HG03558 (cell line): ENCODE data around the gene BIRC7.
"Not testable (repeated sequence)": the region's sequence is repeated elsewhere in the genome, so short reads cannot be mapped to it uniquely, and the experiment has no call there.

Experiments used
- ATAC-seq: cut with Tn5 transposase; IDR thresholded peaks from one replicate; pipeline ENCODE4 v1.9.1; 2021; ENCODE audit warnings: moderate number of reproducible peaks; ENCODE audit not compliant: unreplicated experiment; ENCODE audit errors: extremely low read depth

Gene BIRC7

GRCh38 chr20:63243604-63244247, 8.0 kb downstream of the BIRC7 start:
- no peak for ATAC-seq

GRCh38 chr20:63244468-63244867, 8.8 kb downstream of the BIRC7 start:
- ATAC-seq: no peak

DNA sequence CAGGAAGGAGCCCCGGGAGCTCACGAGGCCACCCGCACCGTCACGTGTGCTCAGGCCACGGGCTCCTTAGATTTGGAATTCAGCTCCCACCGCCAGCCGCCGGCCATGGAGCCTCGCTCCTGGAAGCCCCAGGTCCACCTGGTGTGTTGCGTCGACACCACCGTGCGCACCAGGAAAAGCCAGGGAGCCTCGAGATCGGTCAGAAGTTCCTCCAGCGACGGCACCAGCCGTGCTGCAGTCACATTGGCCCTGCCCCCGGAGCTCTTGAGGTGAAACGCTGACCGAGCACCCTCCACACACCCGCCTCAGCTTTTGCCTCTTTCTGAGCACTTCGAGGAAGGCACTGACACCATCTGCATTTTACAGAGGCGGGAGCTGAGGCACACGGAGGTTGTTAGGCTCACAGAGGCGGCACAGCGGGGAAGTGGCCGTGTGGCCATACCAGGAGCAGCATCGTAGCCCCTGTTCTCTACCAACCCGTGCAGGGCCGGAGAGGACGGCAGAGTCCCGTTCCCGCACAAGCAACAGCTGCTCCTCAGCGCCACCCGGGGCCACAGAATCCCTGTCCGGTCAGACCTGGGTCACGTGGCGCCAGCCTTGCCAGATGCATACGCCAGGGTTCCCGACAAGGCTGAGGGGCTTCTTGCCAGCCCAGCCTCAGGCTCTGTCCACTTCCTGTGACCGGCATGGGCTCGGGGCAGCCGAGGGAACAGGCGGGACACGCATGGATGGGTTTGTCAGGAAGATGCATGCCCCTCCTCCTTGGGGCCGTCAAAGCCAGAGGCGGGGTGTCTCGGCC, 11.0 kb downstream of the BIRC7 start:
- ATAC-seq: no peak

- no peak for ATAC-seq
Measured at GRCh38 chr20:63247671-63248228, 12.0 kb downstream of the BIRC7 start.

DNA sequence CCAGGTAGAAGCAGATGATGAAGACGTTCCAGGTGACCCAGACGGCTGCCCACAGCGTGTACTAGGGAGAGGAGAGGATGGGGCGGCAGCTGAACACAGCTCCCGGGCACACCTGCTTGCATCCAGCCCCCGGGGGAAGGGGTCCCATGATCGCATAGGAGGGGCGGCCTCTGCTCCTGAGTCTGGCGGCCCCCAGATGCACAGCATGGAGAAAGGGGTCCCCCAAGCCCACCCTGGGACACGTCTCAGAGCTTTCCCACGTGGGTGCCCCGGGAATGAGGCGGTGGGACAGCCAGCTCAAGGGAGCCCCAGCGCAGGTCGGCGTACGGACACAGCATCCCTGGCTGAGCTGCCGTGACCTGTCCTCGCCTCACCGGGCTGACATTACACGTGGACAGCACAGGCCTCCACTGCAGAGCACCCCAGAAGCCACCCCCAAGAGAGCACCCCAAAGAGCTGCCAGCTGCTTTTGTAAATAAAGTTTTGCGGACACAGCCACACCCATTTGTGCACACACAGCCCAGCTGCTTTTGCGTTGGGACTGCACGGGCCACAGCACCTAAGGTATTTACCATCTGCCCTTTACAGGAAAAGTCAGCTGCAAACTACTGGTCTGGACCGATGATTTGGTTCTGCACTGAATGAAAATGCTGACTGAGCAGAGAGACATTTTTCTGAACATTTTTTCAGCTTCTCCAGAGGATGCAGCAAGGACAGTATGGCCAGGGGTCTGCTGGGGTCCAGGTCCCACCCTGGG, 13.3 kb downstream of the BIRC7 start:
- no peak for ATAC-seq

DNA sequence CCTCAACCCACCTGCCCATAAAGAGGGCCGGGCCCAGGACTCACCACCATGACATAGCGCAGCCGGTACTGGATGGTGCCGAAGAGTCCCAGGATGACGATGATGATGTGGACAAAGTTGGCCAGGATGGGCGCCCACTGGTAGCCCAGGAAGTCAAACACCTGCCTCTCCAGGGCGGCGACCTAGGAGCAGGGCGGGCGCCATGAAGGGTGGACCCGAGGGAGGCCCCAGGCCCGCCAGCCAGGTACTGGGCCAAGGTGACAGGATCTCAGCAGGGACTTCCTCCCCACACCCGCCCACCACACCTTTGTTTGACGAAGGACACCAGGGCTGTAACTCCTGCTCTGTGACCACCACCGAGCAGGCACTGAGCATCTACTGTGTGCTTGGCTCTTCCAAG, 14.2 kb downstream of the BIRC7 start:
- ATAC-seq: no peak

DNA sequence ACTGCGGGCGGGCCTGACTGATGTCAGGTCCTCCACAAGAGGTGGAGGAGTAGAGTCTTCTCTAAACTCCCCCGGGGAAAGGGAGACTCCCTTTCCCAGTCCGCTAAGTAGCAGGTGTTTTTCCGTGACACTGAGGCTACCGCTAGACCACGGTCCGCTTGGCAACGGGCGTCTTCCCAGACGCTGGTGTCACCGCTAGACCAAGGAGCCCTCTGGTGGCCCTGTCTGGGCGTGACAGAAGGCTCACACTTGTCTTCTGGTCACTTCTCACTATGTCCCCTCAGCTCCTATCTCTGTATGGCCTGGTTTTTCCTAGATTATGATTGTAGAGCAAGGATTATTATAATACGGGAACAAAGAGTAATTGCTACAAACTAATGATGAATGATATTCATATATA, 15.6 kb downstream of the BIRC7 start:
- ATAC-seq: not testable (repeated sequence)

- ATAC-seq: no peak
Measured at GRCh38 chr20:63252284-63252711, 16.6 kb downstream of the BIRC7 start.

- no peak for ATAC-seq
Measured at GRCh38 chr20:63253065-63253437, 17.3 kb downstream of the BIRC7 start.

- no peak for ATAC-seq
Measured at GRCh38 chr20:63253438-63254231, 17.9 kb downstream of the BIRC7 start.

DNA sequence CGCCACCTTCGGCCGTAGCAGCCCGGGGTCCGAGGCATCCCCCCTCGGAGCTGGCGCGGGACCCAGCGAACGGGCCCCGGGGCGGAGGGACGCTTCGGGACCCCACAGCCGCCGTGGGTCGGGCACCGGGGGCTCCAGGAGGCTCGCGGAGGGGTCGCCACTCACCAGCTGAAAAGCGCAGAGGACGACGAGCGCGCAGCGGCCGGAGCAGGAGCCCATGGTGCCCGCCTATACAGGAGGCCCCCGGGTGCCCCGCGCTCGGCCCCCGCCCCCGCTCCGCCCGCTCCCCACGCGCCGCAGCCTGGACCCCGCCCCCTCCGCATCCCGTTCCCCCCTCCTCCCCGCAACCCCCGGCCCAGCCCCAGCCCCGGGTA, 18.5 kb downstream of the BIRC7 start, which contains the start of gene NKAIN4:
Gene NKAIN4 (minus strand): TSS at position 232 of the 374 bp plus-strand sequence. CDS start 13 bp downstream, at position 219.
- ATAC-seq: no peak

DNA sequence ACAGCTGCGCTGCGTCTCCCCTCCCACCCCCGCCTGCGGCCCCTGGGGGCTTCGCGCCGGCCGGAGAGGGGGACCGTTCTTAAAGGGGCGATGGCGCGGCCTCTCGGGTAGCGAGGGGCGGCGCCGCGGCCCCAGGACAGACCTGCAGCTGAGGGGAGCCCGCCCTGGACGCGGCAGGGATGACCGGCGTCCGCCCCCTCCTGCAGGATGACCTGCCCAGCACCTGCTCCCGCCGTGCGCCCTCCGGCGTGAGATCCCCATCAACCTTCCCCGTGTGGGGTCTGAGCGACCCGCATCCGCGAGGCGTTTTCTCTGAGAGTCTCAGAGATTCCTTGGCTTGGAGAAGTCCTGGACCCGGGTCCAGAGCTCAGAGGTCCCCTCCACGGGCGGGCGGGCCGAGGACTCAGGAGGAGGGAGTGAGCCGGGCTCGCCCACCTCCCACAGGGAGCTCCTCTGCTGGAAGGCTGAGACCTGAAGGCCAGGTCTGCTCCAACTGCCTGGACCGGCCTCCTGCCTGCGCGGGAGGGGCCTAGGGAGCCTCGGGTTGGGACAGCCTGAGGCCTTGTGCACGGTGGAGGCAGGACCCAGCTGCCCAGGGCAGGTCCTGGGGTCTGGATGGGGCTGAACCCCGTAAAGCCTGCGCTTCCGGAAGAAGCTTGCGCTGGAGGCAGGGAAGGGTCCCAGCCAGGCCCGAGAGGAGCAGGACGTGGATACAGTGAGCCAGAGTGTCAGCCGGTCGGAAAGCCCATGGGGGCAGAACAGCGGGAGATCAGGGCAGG, 19.1 kb downstream of the BIRC7 start:
- no peak for ATAC-seq

GRCh38 chr20:63255931-63256704, 20.4 kb downstream of the BIRC7 start:
- no peak for ATAC-seq

- ATAC-seq: no peak
Measured at GRCh38 chr20:63256954-63257353, 21.2 kb downstream of the BIRC7 start.

DNA sequence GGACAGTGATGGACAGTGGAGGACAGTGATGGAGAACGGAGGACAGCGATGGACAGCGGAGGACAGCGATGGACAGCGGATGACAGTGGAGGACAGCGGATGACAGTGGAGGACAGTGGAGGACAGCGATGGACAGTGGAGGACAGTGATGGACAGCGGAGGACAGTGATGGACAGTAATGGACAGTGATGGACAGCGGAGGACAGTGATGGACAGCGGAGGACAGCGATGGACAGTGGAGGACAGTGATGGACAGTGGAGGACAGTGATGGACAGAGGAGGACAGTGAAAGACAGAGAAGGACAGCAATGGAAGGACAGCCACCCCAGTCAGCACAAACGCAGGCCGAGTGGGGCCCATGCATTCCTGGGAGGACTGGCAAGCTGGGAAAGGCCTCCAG, 21.9 kb downstream of the BIRC7 start:
- no peak for ATAC-seq

GRCh38 chr20:63258781-63259180, 23.1 kb downstream of the BIRC7 start:
- ATAC-seq: no peak

- ATAC-seq: no peak
Measured at GRCh38 chr20:63259734-63260460, 24.2 kb downstream of the BIRC7 start.

DNA sequence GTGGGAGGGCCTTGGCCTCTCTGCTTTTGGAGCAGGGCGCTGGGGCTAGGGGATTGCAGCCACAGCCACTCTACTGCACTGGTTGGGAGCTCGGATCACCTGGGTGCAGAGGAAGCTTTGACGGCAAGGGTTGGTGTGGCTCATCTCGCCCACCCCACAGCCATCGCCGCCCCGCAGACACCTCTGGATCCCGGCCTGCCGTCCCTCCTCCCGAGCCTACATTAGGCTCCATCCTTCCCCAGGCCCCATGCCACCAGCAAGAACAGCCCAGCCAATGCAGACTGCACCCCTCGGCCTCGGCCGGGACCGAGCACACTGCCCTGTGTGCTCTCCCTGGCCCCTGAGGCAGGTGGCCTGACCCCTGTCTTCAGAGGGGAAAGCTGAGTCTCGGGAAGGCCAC, 24.8 kb downstream of the BIRC7 start:
- no peak for ATAC-seq
